NT2/D1 (cell line): ENCODE data around the gene ADARB2.

Source experiments
- DNase-seq: peaks from one replicate; pipeline ENCODE4 v3.0.0-alpha.2; 2011; ENCODE audit warnings: low read depth, low spot score
- H3K27me3 ChIP-seq: 2 replicates; pipeline ENCODE4 v1.6.0; 2011; ENCODE audit warnings: mild to moderate bottlenecking; ENCODE audit not compliant: insufficient read length, insufficient read depth
- H3K36me3 ChIP-seq: 2 replicates; pipeline ENCODE4 v1.6.1; 2011; ENCODE audit warnings: mild to moderate bottlenecking, low read length, mixed read lengths; ENCODE audit not compliant: insufficient read depth, insufficient read length
- H3K4me1 ChIP-seq: 2 replicates; pipeline ENCODE4 v1.5.1; 2011; ENCODE audit not compliant: insufficient read depth, insufficient read length
- H3K4me3 ChIP-seq: 2 replicates; pipeline ENCODE4 v1.5.1; 2011; ENCODE audit warnings: low read depth; ENCODE audit not compliant: insufficient read length
- H3K9ac ChIP-seq: 2 replicates; pipeline ENCODE4 v1.6.0; 2011; ENCODE audit warnings: low read depth; ENCODE audit not compliant: insufficient read length
- H3K9me3 ChIP-seq: 2 replicates; pipeline ENCODE4 v1.5.1; 2011; ENCODE audit warnings: mild to moderate bottlenecking, low read length; ENCODE audit not compliant: insufficient read depth
- SUZ12 ChIP-seq: IDR thresholded peaks from 2 replicates; pipeline ENCODE4 v1.6.1; 2011; ENCODE audit not compliant: insufficient read length, insufficient read depth; ENCODE audit errors: extremely low read depth
- YY1 ChIP-seq: IDR thresholded peaks from 2 replicates; pipeline ENCODE4 v1.6.1; 2011; ENCODE audit not compliant: insufficient read length, insufficient read depth
- ZNF274 ChIP-seq: IDR thresholded peaks from 2 replicates; pipeline ENCODE4 v1.6.1; 2011; ENCODE audit warnings: mild to moderate bottlenecking, low read depth, low read length

Gene ADARB2

GRCh38 chr10:1641402-1641801, 95.9 kb downstream of the ADARB2 start:
- Histone ChIP-seq H3K4me1 (no peaks in the 10 kb centered on the region), H3K36me3 (no peaks in the 10 kb centered on the region), H3K9me3 (no peaks in the 10 kb centered on the region), H3K9ac (no peak overlapping the region), H3K4me3 (no peak overlapping the region), H3K27me3 (no peaks in the 10 kb centered on the region)
- DNase-seq = no peak
- TF ChIP-seq SUZ12 (no peak), YY1 (no peak), ZNF274 (no peak)

- no peak for DNase-seq
- no peak for TF ChIP-seq SUZ12
- TF ChIP-seq ZNF274 = no peak
- no peak for TF ChIP-seq YY1
- H3K9me3 ChIP-seq = no peaks in the 10 kb centered on the region
- no peak overlapping the region for H3K4me3 ChIP-seq
- no peaks in the 10 kb centered on the region for H3K36me3 ChIP-seq
- H3K4me1 ChIP-seq = no peaks in the 10 kb centered on the region
- no peaks in the 10 kb centered on the region for H3K27me3 ChIP-seq
- H3K9ac ChIP-seq = no peak overlapping the region
These were observed 98.4 kb downstream of the ADARB2 start for GRCh38 chr10:1638889-1639419.

DNA sequence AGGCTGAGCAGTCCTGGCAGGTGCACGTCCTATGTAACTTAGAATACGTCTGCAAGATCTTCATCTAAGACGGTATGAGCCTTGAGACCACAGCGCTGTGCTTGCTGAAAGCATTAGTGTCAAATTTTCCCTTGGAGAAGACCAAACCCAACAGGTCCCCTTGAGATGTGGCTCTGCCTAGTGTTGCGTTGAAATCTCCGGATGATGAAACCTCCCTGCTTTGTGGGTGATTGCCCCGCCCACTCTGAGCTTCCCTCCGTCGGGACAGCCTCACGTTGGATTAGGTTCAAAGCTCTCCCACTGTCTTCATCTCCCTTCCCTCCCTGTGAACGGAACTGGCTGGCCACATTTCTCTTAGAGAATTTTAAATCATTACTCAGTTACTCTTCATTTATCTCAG, 102.0 kb downstream of the ADARB2 start:
- no peaks in the 10 kb centered on the region for H3K9me3 ChIP-seq

DNA sequence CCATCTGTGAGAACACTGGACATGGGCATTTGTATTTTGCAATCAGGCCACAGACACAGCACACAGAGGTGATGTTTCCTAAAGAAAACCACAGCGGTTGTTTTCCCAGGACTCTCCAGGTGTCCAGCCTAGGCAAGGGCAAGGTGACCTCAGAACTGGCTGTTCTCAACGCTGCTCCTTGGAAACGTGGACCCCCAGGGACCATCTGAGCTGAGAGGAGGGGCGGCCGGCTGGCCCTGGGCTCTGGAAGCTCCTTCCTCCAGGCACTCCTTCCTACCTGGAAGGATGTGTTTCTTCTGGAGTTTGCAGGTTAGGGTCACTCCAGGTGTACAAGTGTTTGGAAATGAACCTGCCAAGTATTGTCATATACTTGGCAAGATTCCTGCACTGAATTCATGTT, 103.1 kb downstream of the ADARB2 start:
- DNase-seq = no peak
- peaks cover 2% of the 10 kb centered on the region for H3K4me1 ChIP-seq
- H3K9me3 ChIP-seq = no peaks in the 10 kb centered on the region
- no peaks in the 10 kb centered on the region for H3K27me3 ChIP-seq
- H3K9ac ChIP-seq = no peak overlapping the region
- no peaks in the 10 kb centered on the region for H3K36me3 ChIP-seq
- TF ChIP-seq SUZ12 (no peak), YY1 (no peak), ZNF274 (no peak)
- H3K4me3 ChIP-seq = no peak overlapping the region

More for the DNA sequence above, 102.0 kb downstream of the ADARB2 start:
- no peak for DNase-seq
- Histone ChIP-seq H3K4me1 (no peaks in the 10 kb centered on the region), H3K4me3 (no peak overlapping the region), H3K27me3 (no peaks in the 10 kb centered on the region), H3K36me3 (no peaks in the 10 kb centered on the region), H3K9ac (no peak overlapping the region)
- no peak for TF ChIP-seq ZNF274
- TF ChIP-seq SUZ12 = no peak
- no peak for TF ChIP-seq YY1

- no peaks in the 10 kb centered on the region for H3K27me3 ChIP-seq
These were observed 103.5 kb downstream of the ADARB2 start for GRCh38 chr10:1633783-1634182.

GRCh38 chr10:1632596-1632995, 104.7 kb downstream of the ADARB2 start:
- H3K9me3 ChIP-seq = no peaks in the 10 kb centered on the region
- no peak overlapping the region for H3K9ac ChIP-seq
- H3K27me3 ChIP-seq = no peaks in the 10 kb centered on the region
- peaks cover 2% of the 10 kb centered on the region for H3K4me1 ChIP-seq
- no peak for TF ChIP-seq YY1
- TF ChIP-seq SUZ12 = no peak
- no peak for TF ChIP-seq ZNF274
- H3K36me3 ChIP-seq = no peaks in the 10 kb centered on the region
- H3K4me3 ChIP-seq = no peak overlapping the region
- no peak for DNase-seq

More at GRCh38 chr10:1633783-1634182, 103.5 kb downstream of the ADARB2 start:
- Histone ChIP-seq H3K36me3 (no peaks in the 10 kb centered on the region), H3K4me3 (no peak overlapping the region), H3K9me3 (no peaks in the 10 kb centered on the region), H3K4me1 (peaks cover 2% of the 10 kb centered on the region), H3K9ac (no peak overlapping the region)
- DNase-seq = no peak
- TF ChIP-seq SUZ12 = no peak

DNA sequence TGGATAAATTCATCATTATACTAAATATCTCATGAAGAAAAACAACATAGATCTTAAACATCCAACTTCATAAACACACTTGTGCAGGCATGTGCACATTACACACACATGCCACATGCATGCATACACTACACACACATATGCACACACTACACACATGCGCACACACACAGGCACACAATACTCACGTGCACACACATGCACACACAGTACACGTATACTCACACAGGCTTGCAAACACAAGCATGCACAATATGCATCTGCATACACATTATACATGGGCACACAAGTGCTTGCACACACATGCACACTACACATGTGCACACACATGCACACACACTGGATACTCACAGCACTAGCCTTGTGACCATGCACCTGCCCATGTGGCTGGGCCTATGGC, 105.2 kb downstream of the ADARB2 start:
- TF ChIP-seq SUZ12 (no peak), YY1 (no peak), ZNF274 (no peak)
- no peaks in the 10 kb centered on the region for H3K9me3 ChIP-seq
- no peak overlapping the region for H3K9ac ChIP-seq
- H3K4me3 ChIP-seq = no peak overlapping the region
- no peaks in the 10 kb centered on the region for H3K36me3 ChIP-seq
- H3K4me1 ChIP-seq = peaks cover 2% of the 10 kb centered on the region
- H3K27me3 ChIP-seq = no peaks in the 10 kb centered on the region
- DNase-seq = no peak
